ENCODE results near the gene DNAH14. TPM values are rescaled to one million over a fixed set of nuclear protein-coding genes. Genes with fewer than 3 reads are reported as not detected.

Gene DNAH14
- total RNA-seq, 1 experiment from 2014 or later: 33.2 TPM

GRCh38 chr1:225448146-225448805, 518.8 kb downstream of the DNAH14 start:
- intact Hi-C loops (cut with micrococcal nuclease): no loop called here
- H3K79me2 ChIP-seq (ENCODE audit: insufficient read depth, low read length): no peaks in the 10 kb centered on the region
- 0 out of 2 replicates have a peak overlapping the region, but pooled peaks have one; percentile 75 for H3K4me2 ChIP-seq (ENCODE audit: low read length)
- H3K27me3 ChIP-seq (ENCODE audit: insufficient read depth, low read length): no peaks in the 10 kb centered on the region
- no peak overlapping the region for H3K27ac ChIP-seq (ENCODE audit: low read depth, low read length)
- BruUV-seq (replicated peaks): no TSS peak
- TF ChIP-seq REST (IDR thresholded peaks at IDR 0.05; ENCODE audit: low read depth) (no peak), SIN3A (IDR thresholded peaks at IDR 0.05; ENCODE audit: low read depth) (no peak), ZFX (IDR thresholded peaks at IDR 0.05) (no peak), MAX (IDR thresholded peaks at IDR 0.05) (no peak), EZH2phosphoT487 (IDR thresholded peaks at IDR 0.05; ENCODE audit: borderline replicate concordance) (no peak), SP1 (IDR thresholded peaks at IDR 0.05; ENCODE audit: low read depth) (no peak)
- H2AFZ ChIP-seq (ENCODE audit: low read depth, low read length, poor library complexity, severe bottlenecking): no peak overlapping the region
- no peaks in the 10 kb centered on the region for H3K9me2 ChIP-seq (ENCODE audit: insufficient read depth)
- no peak for DNase-seq (ENCODE audit: low read depth, low spot score)
- peaks cover 37 to 82% of the 10 kb centered on the region in 2 experiments for H3K4me1 ChIP-seq (ENCODE audit: control insufficient read depth in 1 of 2, insufficient read depth in 2 of 2, low read length in 2 of 2)
- H3K9me3 ChIP-seq (ENCODE audit: control insufficient read depth in 1 of 2, insufficient read depth in 1 of 2, low read depth in 1 of 2, low read length in 2 of 2): no peaks in the 10 kb centered on the region
- no peak for ATAC-seq
- POLR2A ChIA-PET: no interaction called here
- CTCF ChIA-PET: interaction anchor here (1.4 to 1.9 kb wide), 2 partner anchors 8 to 27 kb away, joined by 3 to 7 read pairs; no protein-coding TSS in a partner anchor
- RAD21 ChIA-PET (ENCODE audit: low non-redundant PET in 1 of 2, low total read pairs in 2 of 2, uncharacterized antibody in 2 of 2, unreplicated experiment in 2 of 2): no interaction called here
- no peaks in the 10 kb centered on the region for H3K36me3 ChIP-seq (ENCODE audit: control insufficient read depth in 1 of 2, insufficient read depth in 2 of 2, low read length in 2 of 2)
- no peak overlapping the region for H3K9ac ChIP-seq (ENCODE audit: low read length)
- H3K4me3 ChIP-seq (replicated peaks in 1 of 2; ENCODE audit: low read depth in 1 of 2, low read length in 2 of 2): no peak overlapping the region
- H4K20me1 ChIP-seq (ENCODE audit: insufficient read depth): no peaks in the 10 kb centered on the region
